Testis (tissue), 2 donors: ENCODE data around the gene DPYD.

ENCODE experiments used
- CTCF ChIP-seq, 3 experiments: fragments of 450-650 bp in 2 of 3; fragments of 200-600 bp in 1 of 3; sonication (generic) in 1 of 3; IDR thresholded peaks; one replicate each; pipeline ENCODE4 v1.5.1; 2016 to 2019; ENCODE audit warnings: antibody characterized with exemption in 3 of 3, mild to moderate bottlenecking in 2 of 3, moderate library complexity in 1 of 3
- POLR2A ChIP-seq: fragments of 450-650 bp; IDR thresholded peaks from one replicate; pipeline ENCODE4 v1.6.1; 2017; ENCODE audit warnings: antibody characterized with exemption, mild to moderate bottlenecking, moderate library complexity

- TF ChIP-seq CTCF (IDR thresholded peaks at IDR 0.05) (no peak), POLR2A (no peak)
Measured at GRCh38 chr1:97200595-97200994, 720.2 kb downstream of the DPYD start.
